CMK (cell line): ENCODE results near the gene PIGQ.

Experiments
- DNase-seq: peaks from one replicate; pipeline ENCODE4 v3.0.0-alpha.2; 2010; ENCODE audit warnings: low read depth

Gene PIGQ

DNA sequence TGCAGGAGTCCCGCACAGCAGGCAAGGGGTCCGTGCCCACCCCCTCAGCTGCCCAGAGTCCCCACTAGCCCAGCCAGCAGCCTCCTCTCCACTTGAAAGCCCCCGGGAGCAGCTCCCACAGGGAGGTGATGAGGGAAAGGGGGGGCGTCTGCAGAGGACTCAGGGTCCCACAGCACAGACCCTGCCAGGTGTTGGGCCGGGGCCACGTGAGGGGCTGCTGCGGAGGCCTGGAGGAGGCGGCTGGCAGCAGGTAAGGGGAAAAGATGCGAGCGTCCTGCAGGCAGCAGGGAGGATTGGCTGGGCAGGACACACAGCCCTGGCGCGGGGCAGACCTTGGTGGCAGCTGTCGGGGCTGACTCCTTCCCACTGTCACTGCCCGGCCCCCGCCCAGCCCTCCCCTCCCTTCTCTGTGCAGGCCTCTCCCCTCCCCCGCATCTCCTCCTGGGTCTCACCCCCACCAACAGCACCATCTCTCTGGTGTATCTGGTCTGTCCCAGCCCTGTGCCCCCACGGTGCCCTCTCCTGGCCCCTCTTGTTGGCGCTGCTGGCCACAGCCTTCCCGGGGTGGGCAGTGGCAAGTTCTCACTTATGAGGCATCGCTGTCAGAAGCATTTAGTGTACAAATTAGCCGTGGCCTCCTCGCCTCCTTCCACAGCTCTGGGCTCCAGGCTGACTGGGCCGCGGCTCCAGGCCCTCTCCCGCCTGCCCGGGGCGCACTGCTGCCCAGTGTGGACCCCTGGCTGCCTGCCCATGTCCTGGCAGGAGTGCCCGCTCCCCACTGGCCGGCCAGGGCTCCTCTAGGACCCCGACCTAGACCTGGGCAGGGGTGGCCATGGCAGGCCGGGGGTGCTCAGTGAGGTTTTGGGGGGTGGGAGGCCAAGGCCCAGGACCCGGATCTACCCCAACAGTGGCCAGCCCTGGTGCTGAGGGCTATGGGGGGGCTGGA, 14.0 kb upstream of the PIGQ start:
- no peak for DNase-seq

DNA sequence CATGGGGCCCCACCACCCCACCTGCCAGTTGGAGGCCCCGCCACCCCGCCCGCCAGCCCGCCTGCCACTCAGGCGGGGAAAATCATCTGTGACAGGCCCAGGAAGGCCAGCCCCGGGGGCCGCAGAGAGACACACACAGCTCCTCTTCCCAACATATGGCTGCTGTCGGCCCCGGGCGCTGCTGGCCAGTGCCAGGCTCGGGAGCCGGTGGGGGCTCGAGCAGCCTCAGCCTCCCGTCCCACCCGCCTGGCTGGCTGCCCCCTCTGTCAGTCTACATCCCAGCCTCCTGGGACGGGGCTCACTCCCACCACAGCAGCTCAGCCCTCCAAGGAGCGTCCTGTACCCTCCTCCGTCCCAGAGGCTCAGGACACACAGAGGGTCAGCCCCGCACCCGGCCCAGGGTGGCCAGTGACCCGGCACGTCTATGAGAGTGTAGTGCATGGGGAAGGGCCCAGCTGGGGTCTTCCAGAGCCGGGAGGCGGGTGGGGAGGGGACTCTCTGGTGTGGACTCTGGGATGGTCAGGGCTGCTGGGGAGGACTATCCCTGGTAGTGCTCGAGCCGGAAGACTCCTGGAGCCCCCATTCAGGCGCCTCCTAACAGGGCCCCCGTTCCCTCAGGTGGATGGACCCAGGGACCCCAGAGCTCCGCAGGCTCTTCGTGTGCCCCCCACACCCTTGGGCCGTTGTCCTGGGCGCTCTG, 13.1 kb upstream of the PIGQ start:
- DNase-seq = no peak

DNA sequence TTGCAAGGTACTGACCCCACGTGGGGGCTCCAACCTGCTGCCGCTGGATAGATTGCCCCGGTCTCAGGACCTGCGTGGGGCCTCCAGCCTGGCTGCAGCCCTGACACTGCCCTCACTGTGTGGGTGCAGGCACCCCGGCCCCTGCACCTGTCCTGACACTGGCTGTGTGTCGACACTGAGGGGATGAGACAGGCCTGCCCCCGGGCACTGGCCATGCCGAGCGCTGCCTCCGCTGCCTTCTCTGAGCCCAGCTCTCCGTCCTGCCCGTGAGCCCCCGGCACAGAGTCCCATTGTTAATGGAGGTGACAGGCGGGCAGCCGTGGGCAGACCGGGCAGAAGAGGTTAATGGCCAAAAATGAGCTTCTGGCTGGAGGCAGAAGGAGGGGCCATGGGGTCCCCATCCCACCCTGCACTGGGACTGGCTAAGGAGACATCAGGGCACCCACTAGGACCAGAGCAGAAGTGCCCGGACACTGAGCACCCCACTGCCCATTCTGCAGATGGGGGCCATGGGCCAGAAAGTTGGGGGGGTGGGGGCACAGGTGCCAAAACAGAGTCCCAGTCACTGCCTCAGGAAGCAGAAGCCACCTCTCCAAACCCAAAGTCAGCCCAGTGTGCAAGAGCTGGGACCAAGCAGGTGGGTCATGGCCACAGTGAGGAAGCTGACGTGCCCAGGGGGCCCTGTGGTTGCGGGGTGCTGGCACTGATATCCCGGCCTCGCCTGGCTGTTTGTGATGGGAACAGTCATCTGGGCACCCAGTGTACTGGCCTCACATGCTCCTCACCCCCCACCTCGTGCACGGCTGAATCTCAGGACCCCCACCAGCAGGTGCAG, 12.1 kb upstream of the PIGQ start:
- DNase-seq = no peak

- no peak for DNase-seq
These were observed 11.3 kb upstream of the PIGQ start for GRCh38 chr16:558298-559020.

DNA sequence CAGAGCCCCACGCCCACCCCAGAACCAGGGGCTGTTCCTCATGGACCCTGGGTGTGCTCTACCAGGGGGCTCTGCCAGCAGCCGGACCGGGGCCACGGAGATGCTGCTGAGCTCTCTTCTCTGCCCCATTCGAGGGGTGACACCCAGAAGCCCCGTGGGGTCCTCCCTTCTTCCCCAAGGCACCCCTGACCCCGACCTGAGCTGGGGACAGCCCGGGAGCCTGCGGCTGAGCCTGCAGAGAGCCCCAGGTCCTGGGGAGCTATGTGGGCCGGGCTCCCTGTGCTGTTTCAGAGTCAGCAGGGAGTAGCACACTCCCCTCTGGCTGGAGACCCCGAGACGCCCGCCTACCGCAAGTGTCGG, 10.8 kb upstream of the PIGQ start:
- no peak for DNase-seq

DNA sequence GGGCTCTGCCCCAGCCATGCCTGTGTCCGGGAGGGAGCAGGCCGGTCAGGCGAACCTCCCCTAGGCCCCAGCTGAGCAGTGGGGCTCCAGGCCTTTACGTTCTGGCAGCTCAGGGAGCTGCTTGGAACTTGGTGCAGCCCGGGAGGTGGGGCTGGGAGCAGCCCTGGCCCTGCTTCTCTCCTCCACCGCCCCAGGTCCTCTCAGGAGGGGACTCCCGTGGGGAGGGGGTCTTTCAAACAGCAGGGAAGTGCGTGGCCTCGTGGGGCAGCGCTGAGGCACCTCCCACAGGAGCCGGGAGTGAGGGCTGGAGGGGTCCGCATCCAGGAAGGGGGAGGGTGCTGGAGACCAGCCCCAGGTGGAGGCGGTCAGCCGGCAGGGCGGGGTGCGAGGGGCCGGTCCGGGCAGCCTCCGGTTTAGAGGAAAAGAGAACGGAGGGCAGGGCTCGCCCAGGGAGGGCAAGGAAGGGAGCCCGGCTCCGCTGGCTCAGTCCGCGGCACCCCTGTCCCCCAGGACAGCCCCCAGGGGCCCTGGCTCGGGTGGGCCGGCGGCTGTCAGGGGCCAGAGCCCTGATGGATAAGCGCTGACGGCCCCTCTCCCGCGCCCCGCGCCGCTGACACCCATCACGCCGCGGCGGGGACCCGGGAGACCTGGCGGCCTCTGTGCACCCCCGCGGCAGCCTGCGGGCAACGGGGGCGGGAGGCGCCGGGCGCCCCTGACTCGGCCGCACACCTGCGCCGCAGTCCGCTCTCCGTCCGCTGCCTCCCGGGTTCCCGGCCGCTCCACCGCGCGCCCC, 10.2 kb upstream of the PIGQ start:
- no peak for DNase-seq

- no peak for DNase-seq
These were observed 9.5 kb upstream of the PIGQ start, which contains the start of gene PRR35 for GRCh38 chr16:560204-560700. Gene PRR35 (plus strand): TSS chr16:560394. CDS start chr16:563295, 2,901 bp downstream.

DNA sequence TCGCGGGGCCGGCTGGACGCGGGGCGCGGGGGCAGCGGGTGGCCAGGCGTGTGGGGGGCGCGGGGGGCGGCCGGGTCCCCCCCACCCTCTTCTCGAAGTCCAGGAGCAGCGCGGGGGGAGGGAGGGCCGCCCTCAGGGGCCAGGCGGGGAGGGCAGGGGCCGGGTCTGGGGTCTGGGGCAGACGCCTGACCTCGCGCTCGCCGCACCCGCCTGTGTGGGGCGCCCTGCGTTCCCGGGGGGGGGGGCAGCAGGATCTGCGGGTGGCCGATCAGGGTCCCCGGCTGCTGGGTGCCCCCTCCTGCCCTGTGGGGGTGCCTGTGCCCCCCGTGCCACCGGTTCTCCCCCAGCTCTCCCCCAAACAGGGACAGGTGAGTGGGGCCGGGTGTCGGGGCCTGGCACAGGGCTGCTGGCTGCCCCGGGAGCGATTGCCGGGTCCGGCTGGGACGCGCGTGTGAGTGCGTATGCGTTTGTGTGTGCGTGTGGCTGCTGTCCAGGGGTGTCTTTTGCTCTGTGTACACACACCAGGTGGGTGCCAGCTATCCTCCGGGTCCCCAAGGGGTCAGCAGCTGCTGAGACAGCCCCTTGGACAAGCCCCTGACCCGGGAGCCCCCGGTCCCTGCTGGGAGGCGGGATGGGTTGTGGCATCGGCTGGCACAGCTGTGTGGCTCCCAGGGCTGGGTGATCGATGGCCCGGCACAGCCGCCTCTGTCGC, 8.9 kb upstream of the PIGQ start:
- no peak for DNase-seq

- DNase-seq = no peak
These were observed 8.4 kb upstream of the PIGQ start for GRCh38 chr16:561413-561794.

DNA sequence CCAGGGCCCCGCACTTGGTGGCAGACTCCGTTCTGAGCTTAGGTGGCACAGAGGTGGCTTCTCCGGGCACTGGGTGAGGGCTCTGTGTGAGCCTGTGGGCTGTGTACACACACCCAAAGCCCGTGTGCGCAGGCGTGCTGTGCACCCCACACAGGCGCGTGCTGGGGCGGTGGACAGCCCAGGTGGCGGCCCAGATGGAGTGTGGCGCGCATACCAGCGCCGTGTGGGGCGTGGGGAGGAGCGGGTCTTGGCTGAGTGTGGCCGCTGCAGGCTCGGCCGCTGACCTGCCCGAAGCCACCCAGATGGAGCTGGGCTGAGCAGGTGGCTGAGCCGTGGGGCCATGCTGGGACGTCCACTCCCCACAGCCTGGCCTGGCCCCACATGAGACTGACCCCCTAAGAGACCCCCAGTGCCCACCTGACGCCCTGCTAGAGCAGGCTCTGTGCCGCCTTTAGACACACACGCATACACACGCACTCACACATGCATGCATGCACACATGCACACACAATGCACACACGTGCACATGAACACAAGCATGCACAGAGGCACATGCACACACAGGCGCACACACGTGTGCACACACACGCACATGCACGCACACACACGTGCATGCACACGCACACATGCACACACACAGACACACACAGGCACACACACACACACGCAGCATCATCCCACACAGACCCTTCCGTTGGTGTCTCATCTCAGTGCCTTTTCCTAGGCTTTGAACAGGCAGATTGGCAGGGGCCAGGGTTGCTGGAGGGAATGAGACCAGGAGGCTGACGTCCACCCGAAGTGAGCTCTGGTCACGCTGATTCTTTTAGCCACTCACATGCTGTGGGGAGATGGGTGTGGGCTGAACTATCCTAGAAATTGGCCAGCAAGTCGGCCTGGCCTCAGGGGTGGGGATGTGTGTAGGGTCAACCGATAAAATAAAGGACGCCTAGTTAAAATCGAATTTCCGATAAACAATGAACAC, 7.5 kb upstream of the PIGQ start:
- no peak for DNase-seq

- DNase-seq = no peak
These were observed 6.6 kb upstream of the PIGQ start for GRCh38 chr16:563072-563644.

- DNase-seq = no peak
These were observed 4.9 kb upstream of the PIGQ start for GRCh38 chr16:564690-565418.

DNA sequence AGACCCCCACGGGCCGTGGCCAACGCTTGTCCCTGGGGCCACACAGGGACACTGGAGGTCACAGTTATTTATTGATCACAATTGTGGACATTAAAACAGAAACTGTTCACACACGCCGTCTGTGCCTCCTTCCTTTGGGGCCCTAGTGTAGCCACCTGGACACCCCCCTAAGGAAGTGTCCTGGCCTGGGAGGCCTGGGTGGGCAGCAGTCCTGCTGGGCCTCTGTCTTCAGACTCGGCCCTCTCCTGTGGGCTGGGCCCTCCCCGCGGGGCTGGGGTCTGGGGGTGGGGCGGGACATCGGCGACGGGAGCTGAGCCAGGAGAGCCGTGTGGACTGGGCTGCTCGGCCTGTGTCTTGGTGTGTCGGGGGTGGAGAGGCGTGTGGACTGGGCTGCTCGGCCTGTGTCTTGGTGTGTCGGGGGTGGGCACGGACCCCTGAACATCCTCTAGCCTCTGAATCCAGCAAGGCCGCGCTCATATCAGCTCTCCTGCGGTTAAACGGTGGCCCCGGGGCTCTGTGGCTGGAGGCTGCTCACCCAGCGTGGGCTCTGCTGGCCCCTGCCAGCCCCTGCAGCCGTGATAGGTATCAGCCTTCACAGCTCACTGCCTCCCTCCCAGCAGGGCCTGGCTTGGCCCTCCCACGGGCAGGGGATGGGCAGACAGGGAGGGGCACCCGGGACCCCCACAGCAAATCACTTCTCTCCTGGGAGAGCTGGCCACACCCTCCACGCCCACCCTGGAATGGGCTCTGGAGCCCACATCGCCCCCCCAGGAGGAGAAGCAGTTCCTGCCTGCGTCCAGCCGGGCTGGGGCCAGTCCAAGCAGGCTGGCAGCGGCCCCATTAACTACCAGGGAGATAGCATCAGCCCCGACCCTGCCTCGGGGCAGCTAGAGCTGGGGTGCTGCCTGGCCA, 4.1 kb upstream of the PIGQ start:
- DNase-seq = no peak

DNA sequence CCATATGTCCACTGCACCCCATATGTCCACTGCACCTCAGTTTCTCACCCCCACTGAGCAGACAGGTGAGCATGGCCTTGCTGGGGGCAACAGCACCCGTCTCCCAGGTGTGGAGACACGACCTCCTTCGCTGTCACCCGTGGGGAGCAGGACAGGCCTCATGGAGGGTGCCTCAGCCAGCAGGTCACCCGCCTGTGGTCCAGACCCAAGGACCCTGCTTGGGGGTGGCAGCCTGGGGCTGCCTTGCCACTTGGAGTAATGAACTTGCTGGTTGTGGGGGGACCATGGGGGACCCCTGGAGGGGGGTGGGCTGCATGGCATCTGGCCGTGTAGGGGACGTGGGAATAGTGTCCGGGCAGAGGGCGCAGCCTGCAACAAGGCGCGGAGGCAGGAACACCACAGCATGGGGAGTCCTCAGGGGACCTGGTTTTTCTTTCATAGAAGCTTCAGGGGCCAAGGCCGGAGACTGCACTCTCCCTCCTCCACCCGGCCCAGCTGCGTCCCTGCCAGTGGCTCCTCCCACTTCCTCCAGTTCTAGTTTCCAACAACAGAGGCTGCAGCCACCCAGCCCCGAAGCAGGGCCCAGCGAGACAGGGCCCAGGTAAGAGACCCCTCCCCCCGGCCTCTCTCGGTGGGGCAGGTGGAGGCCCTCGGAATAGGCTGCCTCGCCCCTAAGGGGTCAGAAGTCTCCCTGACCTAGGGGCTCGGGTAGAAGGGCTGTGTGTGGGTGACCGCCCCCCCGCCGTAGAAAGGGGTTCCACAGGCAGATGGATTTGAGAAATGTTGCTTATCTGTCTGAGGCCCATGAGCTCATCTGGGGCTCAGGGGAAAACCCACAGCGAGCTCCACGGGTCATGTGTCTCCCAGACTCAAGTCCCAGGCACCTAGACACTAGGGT, 3.0 kb upstream of the PIGQ start, which contains the start of gene NHLRC4:
Gene NHLRC4 (plus strand): TSS at position 531 of the 898 bp plus-strand sequence. CDS start 1,043 bp downstream, outside the sequence.
- no peak for DNase-seq
